GM18873 (cell line): ENCODE data around the gene VSTM2L.
"Not testable (repeated sequence)": the region's sequence is repeated elsewhere in the genome, so short reads cannot be mapped to it uniquely, and the experiment has no call there.

ENCODE experiments used
- ATAC-seq: cut with Tn5 transposase; IDR thresholded peaks from one replicate; pipeline ENCODE4 v1.9.1; 2021; ENCODE audit warnings: mild to moderate bottlenecking, moderate library complexity, moderate number of reproducible peaks; ENCODE audit not compliant: unreplicated experiment, low FRiP score

The VSTM2L gene, protein sequence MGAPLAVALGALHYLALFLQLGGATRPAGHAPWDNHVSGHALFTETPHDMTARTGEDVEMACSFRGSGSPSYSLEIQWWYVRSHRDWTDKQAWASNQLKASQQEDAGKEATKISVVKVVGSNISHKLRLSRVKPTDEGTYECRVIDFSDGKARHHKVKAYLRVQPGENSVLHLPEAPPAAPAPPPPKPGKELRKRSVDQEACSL

GRCh38 chr20:37902504-37903313 lies at the start of gene VSTM2L:
Gene VSTM2L (plus strand): TSS chr20:37903127. CDS start chr20:37903351, 224 bp downstream.
- no peak for ATAC-seq

- no peak for ATAC-seq
Measured at GRCh38 chr20:37853823-37854375, 49.0 kb upstream of the VSTM2L start.

DNA sequence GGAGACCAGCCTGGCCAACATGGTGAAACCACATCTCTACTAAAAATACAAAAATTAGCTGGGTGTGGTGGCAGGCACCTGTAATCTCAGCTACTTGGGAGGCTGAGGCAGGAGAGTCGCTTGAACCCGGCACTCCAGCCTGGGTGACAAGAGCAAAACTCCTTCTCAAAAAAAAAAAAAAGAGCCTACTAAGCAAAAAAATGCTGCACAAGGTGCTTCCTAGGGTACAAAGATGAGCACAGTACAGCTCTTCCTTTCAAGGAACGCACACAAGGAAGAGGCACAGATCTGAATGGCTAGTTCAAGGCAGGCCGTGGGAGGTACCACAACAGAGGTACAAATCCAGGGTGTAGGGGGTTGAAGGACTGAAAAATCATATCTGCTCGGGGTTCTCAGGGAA lies 46.9 kb upstream of the VSTM2L start:
- ATAC-seq = not testable (repeated sequence)

GRCh38 chr20:37856932-37857660 lies 45.8 kb upstream of the VSTM2L start:
- no peak for ATAC-seq

GRCh38 chr20:37859406-37860171 lies 43.3 kb upstream of the VSTM2L start:
- ATAC-seq = no peak

DNA sequence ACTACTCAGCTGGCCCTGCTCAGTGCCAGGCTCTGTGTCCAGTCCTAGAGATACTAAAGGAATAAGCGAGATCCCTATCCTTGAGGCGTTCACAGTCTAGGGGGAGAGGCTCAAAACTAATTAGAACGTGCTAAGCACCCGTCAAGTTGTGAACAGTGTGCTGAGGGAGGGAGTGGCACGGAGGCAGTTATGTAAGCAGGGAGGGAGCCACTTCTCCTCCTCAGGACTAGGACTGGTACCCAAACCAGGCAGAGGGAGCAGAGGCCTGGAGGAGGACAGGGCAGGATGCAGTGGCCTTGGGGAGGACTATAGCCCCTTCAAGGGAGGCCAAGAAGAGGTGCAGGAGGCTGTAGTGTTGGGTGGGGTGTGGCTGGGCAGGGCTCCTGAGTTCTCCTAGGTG lies 39.6 kb upstream of the VSTM2L start:
- ATAC-seq = no peak

- ATAC-seq = no peak
Measured at GRCh38 chr20:37864298-37864697, 38.6 kb upstream of the VSTM2L start.

- no peak for ATAC-seq
Measured at GRCh38 chr20:37866051-37866450, 36.9 kb upstream of the VSTM2L start.

- ATAC-seq = no peak
Measured at GRCh38 chr20:37867289-37868195, 35.4 kb upstream of the VSTM2L start.

DNA sequence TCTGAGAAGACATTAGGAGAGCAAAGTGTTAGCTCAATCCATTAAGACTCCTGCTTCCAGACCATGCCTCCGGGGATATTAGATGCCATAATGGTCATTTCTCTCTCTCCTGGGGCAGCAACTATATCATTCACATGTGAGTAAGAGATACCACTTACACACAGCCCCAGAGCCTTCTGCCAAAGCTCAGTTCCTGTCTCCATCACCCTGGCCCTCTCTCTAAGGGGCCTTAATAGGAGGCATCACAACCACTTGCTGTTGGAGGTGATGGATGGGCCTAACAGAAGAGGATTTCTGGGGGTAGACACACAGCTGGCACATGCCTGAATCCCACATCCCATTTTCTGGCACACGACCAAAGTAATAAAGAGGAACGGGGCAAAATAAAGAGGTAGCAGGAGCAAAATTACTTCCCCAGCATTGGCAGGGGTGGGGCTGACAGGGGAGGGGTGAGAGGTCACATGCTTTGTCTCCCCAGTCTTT lies 34.0 kb upstream of the VSTM2L start:
- ATAC-seq = no peak

DNA sequence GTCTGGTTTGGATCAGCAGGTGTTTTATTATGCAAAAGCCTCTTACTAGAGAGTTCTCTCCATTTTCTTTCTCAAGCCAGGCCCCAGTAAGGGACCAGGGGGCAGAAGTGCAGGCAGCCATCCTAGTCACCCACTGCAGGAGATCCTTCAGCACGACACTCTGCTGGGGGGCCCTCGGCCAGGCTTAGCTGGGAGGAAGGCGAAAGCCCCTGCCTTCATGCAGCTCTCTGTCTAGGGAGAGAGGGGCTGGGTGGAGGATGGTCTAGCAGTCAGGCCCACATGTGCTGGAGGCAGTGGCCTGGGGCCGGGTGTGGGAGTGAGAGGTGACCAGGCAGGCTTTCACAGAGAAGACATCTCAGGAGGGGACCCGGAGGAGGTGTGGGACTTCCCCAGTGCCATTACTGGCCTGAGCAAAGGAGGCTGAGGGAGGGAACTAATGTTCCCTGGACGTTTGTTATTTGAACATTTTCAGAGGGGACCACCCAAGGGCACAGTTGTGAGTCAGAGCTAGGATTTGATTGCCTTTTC lies 33.5 kb upstream of the VSTM2L start:
- no peak for ATAC-seq

DNA sequence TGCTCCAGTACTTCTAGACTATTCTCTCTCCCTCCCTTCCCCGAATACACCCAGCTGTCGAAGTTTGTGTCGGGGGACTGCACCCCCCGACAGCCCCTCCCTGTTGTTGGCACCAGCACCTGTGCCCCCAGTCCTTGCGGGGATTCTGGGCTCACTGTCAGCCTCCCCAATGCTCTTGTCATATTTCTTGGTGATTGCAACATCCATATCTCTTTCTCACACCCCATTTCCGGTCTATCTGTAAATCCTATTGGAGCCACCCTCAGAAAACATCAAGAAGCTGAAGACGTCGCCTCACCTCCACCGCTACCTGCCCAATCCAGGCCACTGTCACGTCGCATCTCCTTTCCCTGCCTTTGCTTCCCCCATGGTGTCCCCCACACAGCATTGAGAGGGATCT lies 32.6 kb upstream of the VSTM2L start:
- no peak for ATAC-seq

DNA sequence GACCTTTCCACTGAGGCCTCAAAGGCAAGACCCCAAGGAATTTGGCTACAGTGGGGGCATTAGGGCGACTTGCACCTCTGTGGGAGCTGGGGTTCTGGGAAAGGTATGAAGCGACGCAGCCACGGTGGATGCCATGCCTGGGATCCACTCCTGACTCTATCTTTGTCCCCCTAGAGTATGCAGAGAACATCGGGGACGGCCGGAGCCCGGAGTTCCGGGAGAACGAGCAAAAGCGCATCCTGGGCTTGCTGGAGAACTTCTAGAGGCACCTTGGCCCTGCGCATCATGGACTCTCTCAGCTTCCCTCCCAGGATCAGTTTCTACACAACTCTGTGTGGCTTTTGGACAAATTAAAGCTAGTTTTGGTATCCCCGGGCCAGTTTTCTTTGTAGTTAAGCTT lies 31.2 kb upstream of the VSTM2L start:
- ATAC-seq = no peak

DNA sequence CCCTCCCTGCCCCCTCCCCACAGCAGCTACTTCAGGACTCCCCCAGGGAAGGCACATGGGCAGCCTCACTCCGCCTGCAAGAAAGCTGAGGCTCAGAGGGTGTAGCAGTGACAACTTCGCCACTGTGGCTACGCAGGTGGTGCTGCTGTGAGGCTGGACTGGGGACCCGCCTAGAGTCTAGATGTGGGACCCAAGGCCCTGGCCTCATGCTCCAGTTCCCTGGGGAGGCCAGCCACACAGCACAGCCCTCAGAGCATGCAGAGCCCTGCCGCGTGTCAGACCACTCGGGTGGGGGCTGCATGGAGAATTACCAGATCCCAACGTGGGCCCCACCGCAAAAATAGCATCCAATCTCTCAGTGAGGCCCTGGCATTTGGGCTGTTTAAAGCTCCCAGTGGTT lies 30.8 kb upstream of the VSTM2L start:
- ATAC-seq = no peak

DNA sequence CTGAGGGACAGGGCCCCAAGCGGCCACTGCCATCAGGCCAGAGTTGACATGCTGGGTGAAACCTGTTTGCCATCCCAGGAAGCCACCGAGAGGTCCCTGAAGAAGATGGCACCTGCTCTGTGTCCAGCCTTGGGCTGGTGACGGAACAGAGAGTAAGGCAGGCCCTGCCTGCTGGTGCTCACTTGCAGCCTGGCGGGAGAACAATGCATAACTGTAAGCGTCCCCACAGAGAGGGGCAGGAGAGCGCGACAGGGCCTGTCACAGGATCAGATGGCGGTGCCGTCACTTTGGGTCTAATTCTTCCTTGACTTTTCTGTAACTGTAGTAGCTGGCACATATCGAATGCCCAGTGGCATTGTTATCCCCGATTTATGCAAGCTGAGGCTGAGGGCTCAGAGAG lies 29.0 kb upstream of the VSTM2L start:
- ATAC-seq = no peak

GRCh38 chr20:37875460-37876175 lies 27.3 kb upstream of the VSTM2L start:
- no peak for ATAC-seq

DNA sequence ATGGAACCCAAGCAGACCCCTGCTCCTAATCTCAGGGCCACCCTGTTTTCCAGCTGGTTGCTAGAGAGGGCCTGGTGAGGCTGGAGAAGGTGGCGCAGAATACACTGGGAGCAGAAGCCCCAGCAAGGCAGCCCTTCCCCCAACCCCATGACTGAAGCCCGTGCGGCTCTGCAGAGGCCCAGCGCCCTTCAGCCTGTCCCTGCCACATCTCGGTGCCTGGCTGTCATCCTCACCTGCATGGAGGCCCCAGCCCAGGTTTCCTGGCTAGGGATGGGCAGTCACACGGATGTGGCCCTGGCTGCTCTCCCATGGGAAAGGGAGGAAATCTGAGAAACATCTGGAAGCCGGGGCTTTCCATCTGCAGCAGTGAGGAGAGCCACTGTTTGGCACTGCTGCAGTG lies 26.1 kb upstream of the VSTM2L start:
- ATAC-seq = no peak
